Fibroblast of pulmonary artery (primary cell): ENCODE results near the gene TBATA.
A peak's percentile ranks its signal among the peaks of the same experiment; 100 is the strongest.

ENCODE experiments used
- DNase-seq: peaks from one replicate; pipeline ENCODE4 v3.0.0-alpha.2; 2010; ENCODE audit warnings: low read depth
- H3K4me3 ChIP-seq: replicated peaks from 2 replicates; pipeline ENCODE4 v1.5.1; 2011; ENCODE audit warnings: low read depth, mild to moderate bottlenecking, control low read depth, low read length, moderate library complexity
- TF ChIP-seq, protein P1 (sequence below): IDR thresholded peaks from 2 replicates; pipeline ENCODE4 v1.5.1; 2011; ENCODE audit warnings: mild to moderate bottlenecking, control low read depth, low read length, inconsistent platforms; ENCODE audit errors: missing control alignments

The TBATA gene

DNA sequence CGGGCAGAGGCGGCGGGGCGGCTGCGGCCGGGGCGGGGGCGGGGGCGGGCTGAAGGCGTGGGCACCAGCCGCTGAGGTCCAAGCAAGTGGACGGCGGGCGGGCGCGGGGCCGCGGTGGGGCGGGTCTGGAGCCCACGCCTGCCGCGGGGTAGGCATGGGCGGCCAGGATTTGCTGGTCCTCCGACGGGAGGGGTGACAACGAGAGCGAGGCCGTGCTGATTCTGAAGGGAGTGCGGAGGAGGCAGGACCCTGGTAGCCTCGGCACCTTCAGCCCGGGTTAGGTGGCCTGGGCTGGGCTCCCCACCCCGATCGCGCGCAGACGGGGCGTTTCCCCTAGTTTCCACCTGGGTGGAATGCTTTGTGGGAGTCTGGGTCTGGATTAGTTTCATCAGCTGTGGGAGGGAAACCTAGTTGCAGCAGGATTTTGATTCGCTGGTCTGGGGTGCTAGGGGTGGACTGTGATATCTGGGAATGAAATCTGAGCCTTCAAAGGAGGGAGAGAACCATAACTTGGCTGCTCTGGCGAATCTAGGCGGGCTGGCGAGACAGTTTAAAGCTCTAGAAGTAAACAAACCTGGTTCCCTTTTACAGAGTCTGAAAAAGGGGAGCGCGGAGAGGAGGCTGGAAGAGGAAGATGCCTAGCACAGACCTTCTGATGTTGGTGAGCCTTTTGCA, 31.2 kb upstream of the TBATA start:
- peak; percentile 85 for DNase-seq
- peak overlapping the region; percentile 89 for H3K4me3 ChIP-seq
- TF ChIP-seq, protein P1, sequence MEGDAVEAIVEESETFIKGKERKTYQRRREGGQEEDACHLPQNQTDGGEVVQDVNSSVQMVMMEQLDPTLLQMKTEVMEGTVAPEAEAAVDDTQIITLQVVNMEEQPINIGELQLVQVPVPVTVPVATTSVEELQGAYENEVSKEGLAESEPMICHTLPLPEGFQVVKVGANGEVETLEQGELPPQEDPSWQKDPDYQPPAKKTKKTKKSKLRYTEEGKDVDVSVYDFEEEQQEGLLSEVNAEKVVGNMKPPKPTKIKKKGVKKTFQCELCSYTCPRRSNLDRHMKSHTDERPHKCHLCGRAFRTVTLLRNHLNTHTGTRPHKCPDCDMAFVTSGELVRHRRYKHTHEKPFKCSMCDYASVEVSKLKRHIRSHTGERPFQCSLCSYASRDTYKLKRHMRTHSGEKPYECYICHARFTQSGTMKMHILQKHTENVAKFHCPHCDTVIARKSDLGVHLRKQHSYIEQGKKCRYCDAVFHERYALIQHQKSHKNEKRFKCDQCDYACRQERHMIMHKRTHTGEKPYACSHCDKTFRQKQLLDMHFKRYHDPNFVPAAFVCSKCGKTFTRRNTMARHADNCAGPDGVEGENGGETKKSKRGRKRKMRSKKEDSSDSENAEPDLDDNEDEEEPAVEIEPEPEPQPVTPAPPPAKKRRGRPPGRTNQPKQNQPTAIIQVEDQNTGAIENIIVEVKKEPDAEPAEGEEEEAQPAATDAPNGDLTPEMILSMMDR, result no peak

DNA sequence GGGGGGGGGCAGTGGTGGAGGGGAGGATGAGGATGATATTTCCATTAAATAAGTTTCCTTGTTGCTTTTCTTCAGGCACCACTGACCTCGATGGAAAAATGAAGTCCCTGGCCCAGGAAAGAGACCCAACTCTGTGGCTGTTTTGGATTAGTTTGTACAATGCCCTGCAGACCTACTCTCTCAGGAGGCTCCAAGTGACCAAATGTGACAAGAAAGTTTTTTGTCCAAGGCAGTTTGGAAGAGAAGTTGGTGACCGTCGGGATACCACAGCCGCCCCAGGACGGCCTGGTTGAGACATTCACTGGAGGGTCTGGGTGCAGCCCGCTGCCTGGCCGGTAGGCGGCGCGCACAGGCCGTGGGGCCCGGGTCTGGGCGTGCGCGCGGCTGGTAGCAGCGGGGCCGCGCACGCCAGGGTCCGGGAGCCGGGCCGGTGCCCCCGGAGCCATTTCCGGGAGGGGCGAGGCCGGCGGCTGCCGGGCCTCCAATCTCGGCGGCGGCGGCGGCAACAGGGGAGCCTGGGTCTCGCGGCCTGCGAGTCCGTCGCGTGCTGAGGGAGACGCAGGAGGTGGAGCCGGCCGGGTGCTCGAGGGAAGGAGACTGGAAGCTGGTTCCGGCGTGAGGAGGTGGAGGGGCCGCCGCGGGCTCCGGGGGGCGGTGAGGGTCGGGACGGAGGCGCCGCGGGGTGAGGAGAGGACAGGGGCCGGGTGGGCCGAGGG, 30.5 kb upstream of the TBATA start, which contains the start of gene SGPL1:
Gene SGPL1 (plus strand): TSS at position 445 of the 716 bp plus-strand sequence. CDS start 906 bp downstream, outside the sequence.
- TF ChIP-seq, protein P1, result peak; percentile 63
- peak; percentile 78 for DNase-seq

DNA sequence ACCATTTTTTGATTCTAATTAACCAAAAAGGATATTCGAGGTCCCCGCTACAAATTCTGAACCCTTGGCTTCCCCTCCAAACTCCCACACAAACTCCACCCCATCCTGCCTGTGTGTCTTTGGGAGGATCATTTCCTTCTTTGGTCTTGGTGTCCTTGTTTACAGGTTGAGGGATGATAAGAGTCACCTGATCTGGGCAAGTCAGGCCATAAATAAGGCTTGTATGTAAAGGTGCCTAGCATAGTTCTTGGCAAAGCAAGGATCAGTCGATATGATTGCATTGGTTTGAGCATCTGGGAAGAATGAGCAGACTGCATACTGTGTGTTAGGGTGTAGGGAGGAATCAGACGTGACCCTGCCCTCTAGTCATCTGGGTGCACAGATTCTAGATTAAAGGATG, 28.9 kb upstream of the TBATA start:
- no peak for DNase-seq
- no peak overlapping the region for H3K4me3 ChIP-seq
- TF ChIP-seq, protein P1, result no peak

More for the DNA sequence above, 30.5 kb upstream of the TBATA start, which contains the start of gene SGPL1:
- H3K4me3 ChIP-seq, result peak within 1 kb of the TSS; percentile 89

DNA sequence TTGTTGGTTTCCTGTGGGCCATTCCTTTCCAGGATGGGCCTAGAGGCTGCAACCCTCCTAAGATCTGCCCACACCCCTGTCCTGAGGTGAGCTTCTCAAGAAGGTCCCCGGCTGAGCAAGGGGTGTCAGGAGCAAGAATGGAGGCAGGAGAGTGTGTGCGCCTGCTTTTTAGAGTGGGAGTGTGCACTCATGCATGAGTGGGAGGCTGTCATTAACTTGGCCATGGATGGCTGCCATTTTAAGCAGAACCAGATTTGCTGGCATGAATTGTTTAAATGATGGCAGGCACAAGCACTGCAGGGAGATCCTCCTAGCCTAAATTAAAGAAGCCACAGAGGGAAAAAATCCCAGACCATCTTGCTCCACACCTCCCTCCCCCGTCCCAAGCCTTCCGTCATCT, 27.6 kb upstream of the TBATA start:
- TF ChIP-seq, protein P1, result no peak
- DNase-seq, result no peak

DNA sequence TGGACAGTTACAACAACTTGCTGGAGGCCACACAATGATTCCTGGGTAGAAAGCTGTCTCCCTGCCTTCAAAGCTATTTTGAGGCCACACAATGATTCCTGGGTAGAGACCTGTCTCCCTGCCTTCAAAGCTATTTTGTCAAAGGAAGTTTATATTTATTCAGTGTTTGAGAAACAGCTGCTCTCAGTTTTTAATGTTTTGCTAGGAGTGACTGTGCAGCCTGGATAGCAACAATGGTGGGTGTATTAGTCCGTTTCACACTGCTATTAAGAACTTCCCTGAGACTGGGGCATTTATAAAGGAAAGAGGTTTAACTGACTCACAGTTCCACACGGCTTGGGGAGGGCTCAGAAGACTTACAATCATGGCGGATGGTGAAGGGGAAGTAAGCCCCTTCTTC, 26.7 kb upstream of the TBATA start:
- DNase-seq, result no peak
- H3K4me3 ChIP-seq, result no peak overlapping the region
- TF ChIP-seq, protein P1, result no peak

More for the DNA sequence above, 27.6 kb upstream of the TBATA start:
- H3K4me3 ChIP-seq, result no peak overlapping the region

DNA sequence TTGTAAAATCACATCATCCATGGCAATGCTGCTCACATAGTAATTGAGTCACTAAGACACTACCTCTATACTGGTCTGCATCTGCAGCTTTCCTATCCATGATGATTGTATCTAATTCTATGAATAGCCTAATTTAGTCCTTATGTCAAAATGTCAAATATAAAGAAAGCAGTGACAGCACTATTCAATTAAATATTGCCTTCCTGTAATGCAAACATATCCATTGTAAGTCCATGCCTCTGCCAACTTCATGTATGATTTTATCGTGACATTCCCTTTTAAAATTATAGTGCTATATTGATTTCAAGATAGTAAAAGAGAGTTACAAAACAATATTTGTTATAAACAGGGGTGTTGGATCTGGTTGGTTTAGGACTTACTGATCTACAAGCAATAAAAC, 25.8 kb upstream of the TBATA start:
- DNase-seq, result no peak
- TF ChIP-seq, protein P1, result no peak
- H3K4me3 ChIP-seq, result no peak overlapping the region
